Central memory CD8-positive, alpha-beta T cell (primary cell): ENCODE measurements around the gene CLEC4E.
"Not testable (repeated sequence)": the region's sequence is repeated elsewhere in the genome, so short reads cannot be mapped to it uniquely, and the experiment has no call there.

Source experiments
- ATAC-seq: fragments of 150-1000 bp; cut with Tn5 transposase; replicated peaks from 2 replicates; pipeline ENCODE4 v1.10.0; 2022; ENCODE audit warnings: mild to moderate bottlenecking, moderate FRiP score, moderate number of reproducible peaks; ENCODE audit not compliant: poor library complexity, severe bottlenecking; ENCODE audit errors: extremely low read depth
- DNase-seq, 2 donors: peaks; one replicate each; pipeline ENCODE4 v3.0.0; 2021; ENCODE audit warnings: low spot score in 2 of 2
- H3K27ac Mint-ChIP-seq: one replicate; pipeline ENCODE4 v1.8.0; 2022; ENCODE audit warnings: low read depth, mild to moderate bottlenecking, moderate library complexity, mixed read lengths
- H3K27me3 Mint-ChIP-seq: one replicate; pipeline ENCODE4 v1.8.0; 2022; ENCODE audit warnings: mixed read lengths
- H3K36me3 Mint-ChIP-seq: one replicate; pipeline ENCODE4 v1.8.0; 2022; ENCODE audit warnings: mild to moderate bottlenecking, moderate library complexity, mixed read lengths; ENCODE audit not compliant: insufficient read depth
- H3K4me1 Mint-ChIP-seq: one replicate; pipeline ENCODE4 v1.8.0; 2022; ENCODE audit warnings: mixed read lengths
- H3K4me3 Mint-ChIP-seq: one replicate; pipeline ENCODE4 v1.8.0; 2022; ENCODE audit warnings: mild to moderate bottlenecking, moderate library complexity, mixed read lengths
- H3K9me3 Mint-ChIP-seq: one replicate; pipeline ENCODE4 v1.8.0; 2022; ENCODE audit warnings: mixed read lengths

The CLEC4E gene

GRCh38 chr12:8527250-8528130, 13.2 kb downstream of the CLEC4E start:
- H3K4me1 Mint-ChIP-seq = no peaks in the 10 kb centered on the region
- no peak overlapping the region for H3K27ac Mint-ChIP-seq

GRCh38 chr12:8519171-8519570, 21.5 kb downstream of the CLEC4E start:
- H3K27ac Mint-ChIP-seq = no peak overlapping the region
- H3K4me3 Mint-ChIP-seq = no peak overlapping the region
- no peaks in the 10 kb centered on the region for H3K9me3 Mint-ChIP-seq
- no peak for ATAC-seq
- peaks cover 1% of the 10 kb centered on the region for H3K36me3 Mint-ChIP-seq
- DNase-seq = no peak
- H3K27me3 Mint-ChIP-seq = peaks cover 86% of the 10 kb centered on the region
- H3K4me1 Mint-ChIP-seq = no peaks in the 10 kb centered on the region

More at GRCh38 chr12:8527250-8528130, 13.2 kb downstream of the CLEC4E start:
- DNase-seq = no peak
- no peak for ATAC-seq
- Mint-ChIP-seq H3K27me3 (peaks cover 88% of the 10 kb centered on the region), H3K36me3 (no peaks in the 10 kb centered on the region), H3K4me3 (no peak overlapping the region), H3K9me3 (peaks cover 6% of the 10 kb centered on the region)

GRCh38 chr12:8517971-8518370, 22.7 kb downstream of the CLEC4E start:
- Mint-ChIP-seq H3K4me1 (no peaks in the 10 kb centered on the region), H3K36me3 (peaks cover 1% of the 10 kb centered on the region), H3K27ac (no peak overlapping the region), H3K27me3 (peaks cover 86% of the 10 kb centered on the region), H3K9me3 (no peaks in the 10 kb centered on the region), H3K4me3 (no peak overlapping the region)
- DNase-seq (no peak), ATAC-seq (no peak)

GRCh38 chr12:8513256-8513655, 27.4 kb downstream of the CLEC4E start, which contains the start of gene CLEC4D:
CLEC4D (plus strand) TSS chr12:8513503; CDS start chr12:8513733, 230 bp downstream.
- DNase-seq (no peak), ATAC-seq (no peak)
- Mint-ChIP-seq H3K9me3 (no peaks in the 10 kb centered on the region), H3K36me3 (no peaks in the 10 kb centered on the region), H3K4me1 (no peaks in the 10 kb centered on the region), H3K27ac (peak within 1 kb of the TSS; percentile 6), H3K27me3 (peaks cover 86% of the 10 kb centered on the region), H3K4me3 (no peak within 1 kb of the TSS)

GRCh38 chr12:8508910-8509841, 31.5 kb downstream of the CLEC4E start:
- DNase-seq (no peak), ATAC-seq (no peak)
- H3K4me1 Mint-ChIP-seq = no peaks in the 10 kb centered on the region
- no peaks in the 10 kb centered on the region for H3K9me3 Mint-ChIP-seq
- peaks cover 69% of the 10 kb centered on the region for H3K27me3 Mint-ChIP-seq
- H3K27ac Mint-ChIP-seq = no peak overlapping the region
- H3K36me3 Mint-ChIP-seq = no peaks in the 10 kb centered on the region
- no peak overlapping the region for H3K4me3 Mint-ChIP-seq

GRCh38 chr12:8508223-8508622, 32.5 kb downstream of the CLEC4E start:
- ATAC-seq = no peak
- Mint-ChIP-seq H3K27ac (no peak overlapping the region), H3K36me3 (no peaks in the 10 kb centered on the region), H3K27me3 (peaks cover 60% of the 10 kb centered on the region), H3K4me3 (no peak overlapping the region), H3K9me3 (no peaks in the 10 kb centered on the region), H3K4me1 (no peaks in the 10 kb centered on the region)
- no peak for DNase-seq

- H3K9me3 Mint-ChIP-seq = no peaks in the 10 kb centered on the region
- H3K27me3 Mint-ChIP-seq = peaks cover 53% of the 10 kb centered on the region
- H3K4me3 Mint-ChIP-seq = no peak overlapping the region
- H3K36me3 Mint-ChIP-seq = no peaks in the 10 kb centered on the region
- ATAC-seq (no peak), DNase-seq (no peak)
- H3K27ac Mint-ChIP-seq = no peak overlapping the region
- H3K4me1 Mint-ChIP-seq = no peaks in the 10 kb centered on the region
Measured at GRCh38 chr12:8507596-8507995, 33.1 kb downstream of the CLEC4E start.

GRCh38 chr12:8504351-8504750, 36.4 kb downstream of the CLEC4E start:
- H3K36me3 Mint-ChIP-seq = no peaks in the 10 kb centered on the region
- peaks cover 36% of the 10 kb centered on the region for H3K27me3 Mint-ChIP-seq
- no peaks in the 10 kb centered on the region for H3K9me3 Mint-ChIP-seq
- ATAC-seq (no peak), DNase-seq (no peak)
- peaks cover 8% of the 10 kb centered on the region for H3K4me1 Mint-ChIP-seq
- H3K27ac Mint-ChIP-seq = no peak overlapping the region
- no peak overlapping the region for H3K4me3 Mint-ChIP-seq

GRCh38 chr12:8501720-8502119, 39.0 kb downstream of the CLEC4E start:
- DNase-seq (no peak), ATAC-seq (no peak)
- no peak overlapping the region for H3K27ac Mint-ChIP-seq
- no peaks in the 10 kb centered on the region for H3K36me3 Mint-ChIP-seq
- no peaks in the 10 kb centered on the region for H3K9me3 Mint-ChIP-seq
- H3K4me3 Mint-ChIP-seq = no peak overlapping the region
- H3K4me1 Mint-ChIP-seq = peaks cover 8% of the 10 kb centered on the region
- peaks cover 26% of the 10 kb centered on the region for H3K27me3 Mint-ChIP-seq

GRCh38 chr12:8499616-8500015, 41.1 kb downstream of the CLEC4E start:
- Mint-ChIP-seq H3K27me3 (peaks cover 22% of the 10 kb centered on the region), H3K36me3 (no peaks in the 10 kb centered on the region), H3K4me1 (peaks cover 8% of the 10 kb centered on the region), H3K9me3 (no peaks in the 10 kb centered on the region), H3K4me3 (no peak overlapping the region), H3K27ac (no peak overlapping the region)
- DNase-seq (no peak), ATAC-seq (no peak)

- not testable (repeated sequence) for H3K27ac Mint-ChIP-seq, H3K36me3 Mint-ChIP-seq, H3K9me3 Mint-ChIP-seq, ATAC-seq, H3K4me3 Mint-ChIP-seq, DNase-seq
- Mint-ChIP-seq H3K4me1 (peaks cover 12% of the 10 kb centered on the region), H3K27me3 (peaks cover 22% of the 10 kb centered on the region)
Measured at GRCh38 chr12:8496074-8496473, 44.6 kb downstream of the CLEC4E start.

GRCh38 chr12:8495671-8496070, 45.0 kb downstream of the CLEC4E start:
- not testable (repeated sequence) for H3K36me3 Mint-ChIP-seq, H3K27ac Mint-ChIP-seq, H3K9me3 Mint-ChIP-seq, DNase-seq, ATAC-seq, H3K4me3 Mint-ChIP-seq
- Mint-ChIP-seq H3K27me3 (peaks cover 22% of the 10 kb centered on the region), H3K4me1 (peaks cover 12% of the 10 kb centered on the region)
